Activated CD4-positive, alpha-beta T cell treated with anti-CD3 and anti-CD28 coated beads for 48 hours (primary cell): ENCODE results near the gene RRAGD.

Experiments used
- DNase-seq: peaks from one replicate; pipeline ENCODE4 v3.0.0-alpha.2; 2020

The RRAGD gene, protein sequence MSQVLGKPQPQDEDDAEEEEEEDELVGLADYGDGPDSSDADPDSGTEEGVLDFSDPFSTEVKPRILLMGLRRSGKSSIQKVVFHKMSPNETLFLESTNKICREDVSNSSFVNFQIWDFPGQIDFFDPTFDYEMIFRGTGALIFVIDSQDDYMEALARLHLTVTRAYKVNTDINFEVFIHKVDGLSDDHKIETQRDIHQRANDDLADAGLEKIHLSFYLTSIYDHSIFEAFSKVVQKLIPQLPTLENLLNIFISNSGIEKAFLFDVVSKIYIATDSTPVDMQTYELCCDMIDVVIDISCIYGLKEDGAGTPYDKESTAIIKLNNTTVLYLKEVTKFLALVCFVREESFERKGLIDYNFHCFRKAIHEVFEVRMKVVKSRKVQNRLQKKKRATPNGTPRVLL

DNA sequence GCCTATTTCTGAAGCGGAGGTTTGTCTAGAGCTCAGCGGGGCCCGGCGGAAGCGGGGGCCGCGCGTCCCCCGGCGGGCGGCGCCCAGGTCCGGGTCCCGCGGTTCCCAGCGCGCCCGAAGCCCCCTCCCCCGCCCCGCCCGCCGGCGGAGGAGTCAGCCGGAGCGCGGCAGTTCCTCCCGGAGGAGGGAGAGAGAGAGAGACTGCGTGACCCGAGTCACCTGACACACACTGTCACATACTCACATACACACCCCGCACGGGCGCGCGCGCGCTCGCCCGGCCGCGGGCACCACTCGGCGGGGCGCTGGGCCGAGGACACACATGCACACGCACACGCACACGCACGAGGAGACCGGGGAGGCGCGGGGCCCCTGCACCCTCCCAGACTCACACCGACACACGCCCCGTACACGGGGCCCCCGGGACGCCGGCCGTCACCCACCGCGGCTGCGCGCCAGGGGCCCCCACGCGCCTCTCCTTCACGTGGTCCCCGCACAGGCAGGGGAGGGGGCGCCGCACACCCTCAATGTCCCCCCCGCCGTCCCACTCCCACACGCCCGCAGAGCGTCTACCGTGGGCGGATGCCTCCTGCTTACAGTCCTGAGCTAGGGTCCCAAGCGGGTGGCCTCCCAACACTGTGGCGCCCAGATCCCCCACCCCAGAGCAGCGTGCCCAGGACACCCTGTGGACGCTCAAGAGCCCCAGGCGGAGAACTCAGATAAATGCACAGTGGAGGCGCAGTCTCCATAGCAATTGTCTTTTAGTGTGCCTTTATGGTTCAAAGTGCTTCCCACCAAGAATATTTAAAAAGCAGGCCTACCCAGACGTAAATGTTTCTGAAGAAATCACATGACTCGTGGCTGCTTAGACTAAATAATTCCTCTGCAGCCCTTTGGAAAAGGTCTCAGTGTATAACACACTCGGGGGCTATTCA, at the start of gene RRAGD:
Gene RRAGD, minus strand, starts transcription at position 203 of the 935 bp plus-strand sequence. CDS start 280 bp downstream, outside the sequence.
- DNase-seq, result peak; percentile 74

DNA sequence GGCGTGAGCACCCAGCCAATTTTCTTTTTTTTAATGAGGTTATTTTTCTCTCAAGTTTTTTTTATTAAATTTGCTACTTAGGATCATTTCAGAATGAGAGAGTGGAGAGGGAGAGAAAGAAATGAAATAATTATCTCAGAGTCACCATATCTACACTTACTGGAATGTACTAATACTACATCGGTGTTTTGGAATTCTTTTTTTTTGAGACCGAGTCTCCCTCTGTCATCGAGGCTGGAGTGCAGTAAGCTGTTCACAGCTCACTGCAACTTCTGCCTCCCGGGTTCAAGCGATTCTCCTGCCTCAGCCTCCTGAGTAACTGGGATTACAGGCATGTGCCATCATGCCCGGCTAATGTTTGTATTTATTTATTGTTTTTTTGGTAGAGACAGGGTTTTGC, 48.6 kb upstream of the RRAGD start:
- no peak for DNase-seq

DNA sequence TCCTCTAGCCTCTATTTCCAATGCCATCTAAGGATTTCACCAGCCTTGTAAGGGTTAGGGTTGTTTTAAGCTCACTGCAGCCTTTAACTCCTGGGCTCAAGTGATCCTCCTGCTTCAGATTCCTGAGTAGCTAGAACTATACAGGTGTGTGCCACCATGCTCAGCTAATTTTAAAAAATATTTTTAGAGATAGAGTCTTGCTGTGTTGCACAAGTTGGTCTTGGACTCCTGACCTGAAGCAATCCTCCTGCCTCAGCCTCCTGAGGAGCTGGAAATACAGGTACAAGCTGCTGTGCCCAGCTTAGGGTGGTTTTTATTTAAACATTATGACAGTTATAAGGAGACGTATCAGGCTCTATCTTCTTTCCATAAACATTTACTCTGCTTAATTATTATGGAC, 47.4 kb upstream of the RRAGD start:
- DNase-seq, result no peak

GRCh38 chr6:89458704-89459103, 46.6 kb upstream of the RRAGD start:
- DNase-seq, result no peak

DNA sequence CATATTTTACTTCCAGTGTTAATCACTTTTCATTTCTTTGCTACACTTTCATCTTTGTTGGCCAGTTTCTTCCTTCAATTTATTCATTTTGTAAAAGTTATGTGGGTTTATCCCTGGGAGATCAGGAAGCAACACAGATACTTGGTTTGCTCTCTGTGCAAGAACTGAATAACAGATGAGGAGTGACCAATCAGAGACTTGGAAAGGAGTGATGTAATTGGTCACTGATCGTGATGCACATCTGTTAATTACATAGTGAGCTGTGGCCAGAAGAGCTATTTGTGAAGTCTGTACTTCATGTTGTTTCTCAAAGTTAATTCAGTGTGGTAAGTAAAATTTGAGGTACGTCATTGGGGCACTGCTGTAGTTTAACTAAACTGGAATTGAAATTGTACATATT, 42.2 kb upstream of the RRAGD start:
- no peak for DNase-seq

DNA sequence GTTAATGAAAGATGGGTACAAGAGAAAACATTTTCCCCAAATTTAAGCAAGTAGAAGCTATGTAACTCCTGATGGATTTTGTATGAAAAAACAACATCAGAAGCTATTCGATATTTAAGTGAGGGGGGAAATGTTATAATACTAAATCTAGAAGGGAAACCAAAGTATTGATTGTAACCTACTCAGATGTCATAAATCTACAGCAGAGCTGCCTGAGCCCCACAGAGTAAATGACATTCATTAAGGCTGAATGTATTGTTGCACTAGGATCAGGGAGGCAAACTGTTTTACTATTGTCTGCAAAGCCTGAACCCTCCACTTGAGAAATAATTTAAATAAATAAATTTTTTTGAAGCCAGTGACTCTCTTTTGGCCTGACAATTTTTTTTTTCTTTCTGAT, 40.2 kb upstream of the RRAGD start:
- no peak for DNase-seq

- DNase-seq, result no peak
These were observed 37.1 kb upstream of the RRAGD start for GRCh38 chr6:89449193-89449592.

- no peak for DNase-seq
These were observed 31.6 kb upstream of the RRAGD start for GRCh38 chr6:89443658-89444057.

- no peak for DNase-seq
These were observed 28.1 kb upstream of the RRAGD start for GRCh38 chr6:89440200-89440599.

DNA sequence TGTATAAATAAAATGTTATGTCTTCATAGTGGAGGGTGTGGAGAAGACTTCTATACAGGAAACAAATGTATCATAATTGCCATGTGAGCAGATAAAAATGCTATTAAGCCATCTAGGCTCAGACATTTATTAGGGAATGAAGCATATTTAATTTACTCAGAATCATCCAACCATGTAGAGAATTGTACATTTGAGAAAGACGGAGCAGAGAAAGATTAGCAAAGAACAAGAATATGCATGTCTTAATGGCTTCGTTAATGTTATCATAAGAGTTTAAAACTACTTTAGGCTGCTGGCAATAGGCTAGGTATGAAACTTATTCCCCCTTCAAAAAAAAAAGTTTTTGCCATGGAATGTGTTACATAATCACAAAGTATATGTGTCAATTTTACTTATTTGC, 26.9 kb upstream of the RRAGD start:
- DNase-seq, result no peak

DNA sequence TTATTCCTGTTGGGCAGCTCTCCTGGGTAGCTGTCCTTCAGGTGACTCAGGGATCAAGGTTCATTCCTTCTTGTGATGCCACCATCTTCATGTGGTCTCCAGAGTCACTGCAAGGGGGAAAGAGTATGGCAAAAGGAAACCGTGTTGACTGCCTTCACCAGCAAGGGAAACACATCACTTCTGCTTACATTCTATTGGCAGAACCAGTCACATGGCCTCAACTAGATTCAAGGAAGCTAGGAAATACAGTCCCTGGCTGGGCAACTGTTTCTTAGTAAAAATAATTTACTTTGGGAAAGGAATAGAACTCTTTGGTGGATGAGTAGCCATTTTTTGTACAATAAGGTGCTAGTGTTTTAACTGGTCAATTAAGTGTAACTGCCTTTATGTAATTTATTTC, 26.2 kb upstream of the RRAGD start:
- DNase-seq, result no peak

DNA sequence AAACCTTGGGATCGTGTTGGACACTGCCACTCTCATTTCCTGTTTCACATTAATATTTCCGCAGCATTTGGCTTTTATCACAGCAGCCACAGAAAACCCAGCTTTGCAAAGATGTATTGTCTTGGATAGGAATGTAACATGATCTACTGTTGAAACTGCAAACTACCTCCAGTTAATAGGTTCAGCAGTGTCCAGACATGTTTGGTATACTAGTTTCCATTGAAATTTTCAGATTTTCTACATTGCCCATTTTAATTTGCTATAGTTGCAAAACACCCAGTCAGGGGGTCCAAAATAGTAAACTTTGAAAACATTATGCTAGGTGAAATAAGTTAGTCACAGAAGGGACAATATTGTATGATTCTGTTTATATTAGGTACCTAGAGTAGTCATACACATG, 24.2 kb upstream of the RRAGD start:
- no peak for DNase-seq

DNA sequence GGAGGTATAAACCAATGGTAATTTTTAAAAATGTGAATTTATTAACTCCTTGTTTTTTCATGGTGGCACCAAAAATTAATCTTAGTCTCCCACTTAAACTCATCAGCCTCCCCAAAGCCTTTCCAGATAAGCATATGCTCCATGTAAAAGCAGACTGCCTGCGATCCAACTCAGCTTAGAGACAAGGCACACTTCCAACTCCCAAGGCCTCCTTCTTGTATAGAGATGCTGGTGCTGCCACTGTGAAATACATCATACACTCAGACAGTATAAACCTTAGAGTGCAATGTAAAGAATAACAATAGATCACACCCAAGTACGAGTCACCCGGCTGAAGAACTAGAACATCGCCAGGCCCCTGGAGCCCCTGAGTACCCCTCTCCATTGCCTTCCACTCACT, 22.9 kb upstream of the RRAGD start:
- DNase-seq, result no peak

DNA sequence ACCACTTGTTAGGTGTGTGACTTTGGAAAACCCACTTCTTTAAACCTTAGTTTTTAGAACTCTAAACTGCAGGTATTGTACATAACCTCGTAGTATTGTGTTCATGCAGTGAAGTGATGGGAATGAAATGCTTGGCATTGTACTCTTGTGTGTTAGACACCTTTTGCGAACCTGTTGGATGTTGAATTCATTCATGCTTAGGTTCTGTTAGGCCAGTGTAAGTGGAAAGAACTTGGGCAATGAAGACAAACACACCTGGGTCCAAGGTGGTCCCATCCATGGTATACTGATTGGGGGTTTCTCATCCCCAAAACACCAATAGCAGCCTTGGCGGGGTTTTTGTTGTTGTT, 22.1 kb upstream of the RRAGD start:
- no peak for DNase-seq

DNA sequence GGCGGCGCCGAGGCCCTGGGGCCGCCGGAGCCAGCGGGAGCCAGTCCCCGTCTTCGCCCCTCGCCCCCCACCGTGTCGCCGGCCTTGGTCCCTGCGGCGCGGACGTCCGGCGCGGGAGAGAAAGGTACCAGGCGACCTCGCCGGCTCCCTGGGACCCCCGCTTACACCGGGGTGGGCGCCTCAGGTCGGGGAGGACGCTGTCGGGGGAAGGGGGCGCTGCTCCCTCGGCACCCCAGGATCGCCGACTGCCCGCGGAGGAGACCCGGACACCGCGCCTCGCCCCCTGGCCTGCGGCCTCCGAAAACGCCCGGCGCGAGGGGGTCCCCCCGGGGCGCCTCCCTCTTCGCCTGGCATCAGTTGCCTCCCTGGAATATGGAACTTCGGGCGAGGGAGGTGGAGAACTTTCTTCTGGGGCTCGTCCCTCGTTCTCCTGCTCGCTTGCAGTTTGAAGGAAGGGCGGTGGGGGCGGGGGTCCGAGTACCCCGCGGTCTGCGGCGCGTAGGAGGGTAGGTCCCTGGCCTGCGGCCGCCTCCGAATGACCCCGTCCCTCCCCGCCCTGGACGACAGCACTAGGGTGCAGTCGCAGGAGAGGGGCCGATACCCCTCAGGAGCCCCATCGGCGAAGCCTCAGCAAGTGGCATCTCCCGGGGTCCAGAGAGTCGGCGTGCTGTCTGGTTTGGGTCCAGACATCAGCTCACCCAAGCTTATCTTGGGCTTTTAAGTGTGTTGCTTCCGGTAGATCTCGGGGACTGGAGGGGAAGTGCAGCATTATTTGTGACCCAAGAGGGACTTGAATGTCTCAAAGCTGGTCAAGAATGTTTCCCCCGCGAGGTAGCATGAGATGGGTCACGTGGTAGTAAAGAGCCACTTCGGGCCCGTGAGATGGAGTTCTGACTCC, 21.4 kb upstream of the RRAGD start:
- peak; percentile 23 for DNase-seq

DNA sequence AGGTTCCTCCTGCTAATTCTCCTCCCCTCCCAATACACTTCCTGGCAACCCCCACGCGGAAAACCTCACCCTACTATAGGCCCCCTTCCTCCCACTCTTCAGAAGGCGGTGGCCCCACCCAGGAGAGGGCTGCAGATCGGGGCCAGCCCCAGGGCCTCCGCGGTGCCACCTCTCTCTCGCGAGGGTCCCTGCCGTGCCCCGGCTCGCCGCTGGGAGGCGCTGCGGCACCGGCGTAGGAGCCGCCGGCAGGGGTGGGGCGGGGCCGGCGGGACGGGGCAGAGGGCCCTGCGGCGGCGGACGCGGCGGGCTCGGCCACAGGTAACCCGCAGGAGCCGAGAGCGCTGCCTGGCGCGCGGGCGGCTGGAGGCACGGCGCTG, 20.8 kb upstream of the RRAGD start, which contains the start of gene ANKRD6:
Gene ANKRD6, plus strand, starts transcription at position 278 of the 377 bp plus-strand sequence. CDS start 133,825 bp downstream, outside the sequence.
- peak; percentile 87 for DNase-seq

DNA sequence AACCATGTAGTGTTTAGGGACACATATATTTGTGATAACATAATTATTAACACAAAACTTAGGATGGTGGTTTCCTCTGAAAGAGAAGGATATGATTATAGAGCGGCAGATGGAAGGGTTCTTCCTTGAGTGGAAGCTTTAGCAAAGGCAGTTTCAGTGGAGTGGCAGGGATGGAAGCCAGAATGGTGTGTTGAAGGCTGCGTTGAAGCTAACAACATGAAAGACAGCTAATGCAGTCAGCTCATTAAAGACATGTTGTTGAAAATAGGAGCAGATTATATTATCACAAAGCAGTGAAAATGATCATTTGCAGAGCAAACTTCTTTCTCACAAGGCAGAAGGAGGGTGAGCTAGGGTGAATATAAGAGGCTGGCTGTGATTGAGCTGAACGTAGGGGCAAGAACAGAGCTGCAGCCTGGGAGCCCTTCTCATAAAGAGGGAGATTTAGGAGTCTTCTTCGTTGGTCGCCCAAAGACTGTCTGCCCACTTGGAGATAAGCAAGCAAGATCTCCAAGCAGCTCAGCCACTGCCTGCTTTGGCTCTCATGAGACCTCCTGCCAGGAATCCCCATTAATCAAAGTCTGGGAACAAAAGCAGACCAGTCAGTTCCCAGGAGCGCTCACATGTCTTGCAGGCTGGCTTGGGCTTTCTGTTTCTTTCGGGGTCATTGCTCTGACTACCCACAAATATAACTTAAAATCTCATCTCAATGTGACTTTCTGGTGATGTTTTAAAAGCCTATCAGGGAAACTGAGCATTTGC, 18.3 kb upstream of the RRAGD start:
- no peak for DNase-seq

DNA sequence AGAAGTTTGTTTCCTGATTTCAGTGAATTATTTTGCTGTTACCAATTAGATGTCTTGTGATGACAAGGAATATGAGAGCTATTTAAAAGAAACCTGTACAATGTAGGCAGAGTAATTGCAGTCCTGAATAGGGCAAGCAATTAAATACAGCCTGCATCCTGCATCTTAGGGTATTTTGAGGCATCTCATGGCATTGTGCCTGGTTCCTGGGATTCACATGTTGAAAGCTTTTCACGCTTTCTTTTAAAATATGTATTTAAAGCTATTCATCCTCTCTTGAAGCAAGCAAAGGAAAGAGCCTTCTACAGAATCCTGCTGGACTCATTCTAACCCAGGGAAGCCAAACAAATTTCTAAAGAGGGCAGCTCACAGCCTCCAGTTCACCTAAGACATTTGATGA, 4.7 kb upstream of the RRAGD start:
- DNase-seq, result no peak

DNA sequence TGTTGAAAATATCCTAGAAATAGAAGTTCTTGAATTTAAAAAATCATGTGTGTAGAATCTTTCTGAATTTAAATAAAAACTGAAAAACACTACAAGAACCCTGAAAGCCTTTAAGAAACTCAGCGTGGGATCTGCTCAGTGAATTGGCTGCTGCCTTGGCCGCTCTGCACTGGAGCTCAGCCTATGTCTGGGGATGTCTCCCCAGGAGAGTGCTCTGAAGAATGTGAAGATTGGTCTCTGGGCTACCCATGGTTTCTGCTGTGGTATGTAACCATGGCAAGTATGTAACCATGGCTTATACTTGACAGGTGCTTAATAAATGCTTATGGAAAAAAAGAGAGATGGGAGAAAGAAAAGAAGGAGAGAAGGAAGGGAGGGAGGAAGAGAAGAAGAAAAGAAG, 3.1 kb upstream of the RRAGD start:
- no peak for DNase-seq

DNA sequence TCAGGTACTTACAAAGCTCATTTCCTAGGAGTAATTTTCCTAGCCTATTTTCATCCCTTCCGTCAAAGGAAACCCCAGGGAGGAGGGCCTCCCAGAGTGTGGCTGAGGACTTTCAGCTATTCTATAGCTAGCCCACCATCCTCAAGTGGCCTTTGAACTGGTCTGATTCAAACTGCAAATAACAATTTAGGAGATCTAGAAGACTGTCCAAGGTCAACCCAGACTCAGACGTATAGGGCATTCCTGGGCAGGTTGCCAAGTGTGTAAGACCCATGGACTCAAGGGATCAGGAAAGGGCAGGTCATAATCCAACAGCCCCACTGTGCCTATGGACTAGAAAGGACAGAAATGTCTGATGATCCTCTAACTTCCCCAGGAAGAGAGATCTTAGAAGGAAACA, 2.1 kb upstream of the RRAGD start:
- no peak for DNase-seq

DNA sequence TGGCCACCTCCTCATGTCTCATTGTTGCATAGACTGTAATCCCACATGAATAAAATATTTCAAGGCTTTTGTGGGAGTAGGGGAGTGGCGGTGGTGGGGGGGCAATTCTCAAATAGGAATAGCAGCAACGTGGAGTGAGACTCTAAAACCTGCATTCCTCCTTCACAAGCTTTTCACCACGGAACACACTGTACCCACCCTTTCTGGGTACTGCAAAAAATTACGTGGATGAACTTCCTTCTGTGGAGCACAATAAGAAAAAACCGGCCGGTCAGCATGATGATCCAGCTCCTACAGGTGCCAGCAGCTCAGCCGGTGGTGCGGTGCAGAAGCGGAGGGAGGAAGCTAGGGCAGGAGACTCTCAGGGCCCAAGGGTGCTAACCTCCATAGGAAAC, 930 bp upstream of the RRAGD start:
- DNase-seq, result no peak
